Endothelial cell of umbilical vein (primary cell): ENCODE measurements around the gene CAMKMT. TPM values are rescaled to one million over a fixed set of nuclear protein-coding genes. Genes with fewer than 3 reads are reported as not detected.

Experiments
- BruUV-seq: library from RNA; stranded (reverse); fragments of 400-500 nt; replicated peaks from 2 replicates; lab custom pipeline; 2021; lab: Mats Ljungman, UMichigan
- CTCF ChIA-PET: fragments of 300-600, 350-600 bp; sonication (Branson Sonifier 250); formaldehyde crosslinking; loops from one replicate; lab custom pipeline; 2021; ENCODE audit warnings: antibody characterized with exemption, inconsistent platforms; lab: Charles Lee
- POLR2A ChIA-PET: fragments of 300-600, 350-600 bp; sonication (Branson Sonifier 250); formaldehyde crosslinking; loops from one replicate; lab custom pipeline; 2021; ENCODE audit warnings: antibody characterized with exemption, inconsistent platforms; lab: Charles Lee
- DNase-seq: peaks from one replicate; pipeline ENCODE4 v3.0.0-alpha.2; 2011; ENCODE audit warnings: low read depth, low spot score
- FAIRE-seq: peaks from 2 replicates; lab custom pipeline; 2011; peaks lifted over from hg19 to GRCh38; lab: Jason Lieb, UNC
- H2AFZ ChIP-seq: 2 replicates; pipeline ENCODE4 v1.6.0; 2012; ENCODE audit warnings: low read depth, low read length, control low read depth, inconsistent platforms
- H3K27ac ChIP-seq: 2 replicates; pipeline ENCODE4 v1.5.1; 2011; ENCODE audit warnings: low read depth, mild to moderate bottlenecking, control low read depth, low read length, moderate library complexity; ENCODE audit not compliant: insufficient read depth
- H3K27me3 ChIP-seq, 2 experiments: 2 replicates each; pipeline versions ENCODE4 v1.6.0 to v1.6.1; 2011; ENCODE audit warnings: low read length in 2 of 2, mixed read lengths in 1 of 2; ENCODE audit not compliant: control insufficient read depth in 2 of 2, insufficient read depth in 2 of 2
- H3K36me3 ChIP-seq, 2 experiments: 2 replicates in 1 of 2; 3 replicates in 1 of 2; pipeline ENCODE4 v1.5.1; 2011; ENCODE audit warnings: low read length in 2 of 2, mild to moderate bottlenecking in 1 of 2, moderate library complexity in 1 of 2; ENCODE audit not compliant: control insufficient read depth in 2 of 2, insufficient read depth in 2 of 2; ENCODE audit errors: extremely low read depth in 1 of 2
- H3K4me1 ChIP-seq: 3 replicates; pipeline ENCODE4 v1.5.1; 2011; ENCODE audit warnings: mild to moderate bottlenecking, low read length; ENCODE audit not compliant: control insufficient read depth, insufficient read depth; ENCODE audit errors: extremely low read depth
- H3K4me2 ChIP-seq: 2 replicates; pipeline ENCODE4 v1.6.1; 2011; ENCODE audit warnings: low read length, control low read depth, mixed read lengths; ENCODE audit not compliant: insufficient read depth
- H3K4me3 ChIP-seq, 3 experiments: fragments of 200-600 bp in 1 of 3; sonication (generic), shearing (Covaris generic) in 1 of 3; replicated peaks in 1 of 3; 2 replicates each; pipeline ENCODE4 v1.5.1; 2011 to 2016; ENCODE audit warnings: control low read depth in 3 of 3, low read length in 3 of 3, mild to moderate bottlenecking in 2 of 3, inconsistent platforms in 1 of 3, low read depth in 1 of 3, moderate library complexity in 1 of 3; ENCODE audit not compliant: insufficient read depth in 1 of 3
- H3K79me2 ChIP-seq: 2 replicates; pipeline ENCODE4 v1.6.0; 2012; ENCODE audit warnings: low read length, inconsistent platforms; ENCODE audit not compliant: control insufficient read depth, insufficient read depth
- H3K9ac ChIP-seq: replicated peaks from 2 replicates; pipeline ENCODE3; 2011; ENCODE audit warnings: low read length, control low read depth; ENCODE audit not compliant: insufficient read depth; ENCODE audit errors: extremely low read depth
- H3K9me1 ChIP-seq: replicated peaks from 3 replicates; pipeline ENCODE4 v1.6.0; 2011; ENCODE audit warnings: mild to moderate bottlenecking, low read length; ENCODE audit not compliant: control insufficient read depth, insufficient read depth; ENCODE audit errors: extremely low read depth
- H3K9me3 ChIP-seq: replicated peaks from 2 replicates; pipeline ENCODE4 v1.5.1; 2012; ENCODE audit warnings: low read length, inconsistent platforms; ENCODE audit not compliant: control insufficient read depth, insufficient read depth
- H4K20me1 ChIP-seq: replicated peaks from 2 replicates; pipeline ENCODE3; 2011; ENCODE audit warnings: mild to moderate bottlenecking, low read length; ENCODE audit not compliant: control insufficient read depth, insufficient read depth; ENCODE audit errors: extremely low read depth
- EZH2 ChIP-seq: IDR thresholded peaks from 2 replicates; pipeline ENCODE4 v1.6.1; 2012; ENCODE audit warnings: borderline replicate concordance, low read depth, mild to moderate bottlenecking, moderate library complexity, low read length, inconsistent platforms; ENCODE audit not compliant: severe bottlenecking
- FOS ChIP-seq: IDR thresholded peaks from 2 replicates; pipeline ENCODE4 v1.6.1; 2011; ENCODE audit warnings: mild to moderate bottlenecking, low read length, moderate library complexity, borderline replicate concordance; ENCODE audit not compliant: insufficient read depth
- GATA2 ChIP-seq: IDR thresholded peaks from 2 replicates; pipeline ENCODE4 v1.7.0; 2011; ENCODE audit warnings: low read depth, mild to moderate bottlenecking, moderate library complexity, mixed read lengths, low read length; ENCODE audit not compliant: insufficient read length, insufficient read depth
- JUN ChIP-seq: IDR thresholded peaks from 2 replicates; pipeline ENCODE4 v1.6.1; 2011; ENCODE audit warnings: borderline replicate concordance, low read depth; ENCODE audit not compliant: insufficient read length, insufficient read depth
- MYC ChIP-seq: IDR thresholded peaks from one replicate; pipeline ENCODE4 v1.6.1; 2011; ENCODE audit warnings: mild to moderate bottlenecking, low read depth, low read length
- POLR2A ChIP-seq: IDR thresholded peaks from 2 replicates; pipeline ENCODE4 v1.6.1; 2012; ENCODE audit warnings: low read depth, mild to moderate bottlenecking, control low read depth, low read length
- POLR2AphosphoS5 ChIP-seq: IDR thresholded peaks from 2 replicates; pipeline ENCODE4 v1.6.1; 2012; ENCODE audit warnings: low read depth, mild to moderate bottlenecking, control low read depth, low read length, moderate library complexity; ENCODE audit not compliant: insufficient read depth
- dilution Hi-C: fragments of 300-500 bp; cut with MboI; formaldehyde crosslinking; loops from one replicate; pipeline ENCODE4 v1.15.0; 2019; ENCODE audit warnings: low sequenced_read_pairs; ENCODE audit not compliant: extremely low pct_ligation_motif_present
- intact Hi-C: fragments of 100-400 bp; cut with micrococcal nuclease; formaldehyde crosslinking; loops from one replicate; pipeline ENCODE4 v1.10.0; 2022
- polyA plus RNA-seq, 4 experiments: library from polyadenylated mRNA; depleted of rRNA in 3 of 4; stranded (reverse) in 3 of 4; unstranded in 1 of 4; fragments of >200 nt; gene quantifications; 2 replicates each; pipeline versions ENCODE4 v1.2.1 to v1.2.3, GENCODE V29; 2011 to 2012; ENCODE audit warnings: missing spikeins in 1 of 4
- total RNA-seq: library from RNA; stranded (reverse); gene quantifications from 2 replicates; pipeline ENCODE4 v1.2.3, GENCODE V29; 2021
- TF ChIP-seq, protein P1 (sequence below), 2 donors: IDR thresholded peaks; 1 replicate in 1 of 2; 2 replicates in 1 of 2; pipeline ENCODE4 v1.5.1; 2011; ENCODE audit warnings: low read length in 2 of 2, mild to moderate bottlenecking in 2 of 2, moderate library complexity in 2 of 2, control low read depth in 1 of 2, inconsistent platforms in 1 of 2, low read depth in 1 of 2; ENCODE audit not compliant: insufficient read depth in 1 of 2; ENCODE audit errors: extremely low read depth in 1 of 2
- TF ChIP-seq, protein P2 (sequence below): IDR thresholded peaks from 2 replicates; pipeline ENCODE4 v1.6.1; 2011; ENCODE audit not compliant: insufficient read depth, insufficient read length

CAMKMT gene
- total and polyA plus RNA-seq, 2 donors (not counting 3 experiments of a cell fraction or from before 2014, with no cell fraction given): 4.1 to 10.7 TPM

- BruUV-seq: no TSS peak
- no peaks in the 10 kb centered on the region for H3K36me3 ChIP-seq
- no peaks in the 10 kb centered on the region for H3K79me2 ChIP-seq
- H3K27me3 ChIP-seq: peaks cover 1 to 6% of the 10 kb centered on the region in 2 experiments
- ChIA-PET POLR2A (no interaction called here), CTCF (no interaction called here)
- no peak overlapping the region for H3K9ac ChIP-seq
- no peaks in the 10 kb centered on the region for H4K20me1 ChIP-seq
- no peaks in the 10 kb centered on the region for H3K9me1 ChIP-seq
- TF ChIP-seq MYC (no peak), POLR2AphosphoS5 (no peak), POLR2A (no peak), EZH2 (no peak), FOS (no peak), JUN (no peak), GATA2 (no peak)
- TF ChIP-seq, protein P1, sequence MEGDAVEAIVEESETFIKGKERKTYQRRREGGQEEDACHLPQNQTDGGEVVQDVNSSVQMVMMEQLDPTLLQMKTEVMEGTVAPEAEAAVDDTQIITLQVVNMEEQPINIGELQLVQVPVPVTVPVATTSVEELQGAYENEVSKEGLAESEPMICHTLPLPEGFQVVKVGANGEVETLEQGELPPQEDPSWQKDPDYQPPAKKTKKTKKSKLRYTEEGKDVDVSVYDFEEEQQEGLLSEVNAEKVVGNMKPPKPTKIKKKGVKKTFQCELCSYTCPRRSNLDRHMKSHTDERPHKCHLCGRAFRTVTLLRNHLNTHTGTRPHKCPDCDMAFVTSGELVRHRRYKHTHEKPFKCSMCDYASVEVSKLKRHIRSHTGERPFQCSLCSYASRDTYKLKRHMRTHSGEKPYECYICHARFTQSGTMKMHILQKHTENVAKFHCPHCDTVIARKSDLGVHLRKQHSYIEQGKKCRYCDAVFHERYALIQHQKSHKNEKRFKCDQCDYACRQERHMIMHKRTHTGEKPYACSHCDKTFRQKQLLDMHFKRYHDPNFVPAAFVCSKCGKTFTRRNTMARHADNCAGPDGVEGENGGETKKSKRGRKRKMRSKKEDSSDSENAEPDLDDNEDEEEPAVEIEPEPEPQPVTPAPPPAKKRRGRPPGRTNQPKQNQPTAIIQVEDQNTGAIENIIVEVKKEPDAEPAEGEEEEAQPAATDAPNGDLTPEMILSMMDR (IDR thresholded peaks at IDR 0.05; ENCODE audit: extremely low read depth in 1 of 2, insufficient read depth in 1 of 2, low read depth in 1 of 2, low read length in 2 of 2): no peak
- TF ChIP-seq, protein P2, sequence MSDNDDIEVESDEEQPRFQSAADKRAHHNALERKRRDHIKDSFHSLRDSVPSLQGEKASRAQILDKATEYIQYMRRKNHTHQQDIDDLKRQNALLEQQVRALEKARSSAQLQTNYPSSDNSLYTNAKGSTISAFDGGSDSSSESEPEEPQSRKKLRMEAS: no peak
- H3K4me2 ChIP-seq: no peak overlapping the region
- no peak overlapping the region for H3K4me3 ChIP-seq
- H3K27ac ChIP-seq: no peak overlapping the region
- FAIRE-seq: no peak
- intact Hi-C loops: no loop called here
- H3K9me3 ChIP-seq: no peaks in the 10 kb centered on the region
- no peak overlapping the region for H2AFZ ChIP-seq
- dilution Hi-C loops: no loop called here
- no peaks in the 10 kb centered on the region for H3K4me1 ChIP-seq
- DNase-seq: no peak
Measured at GRCh38 chr2:44822174-44822573, 460.4 kb downstream of the CAMKMT start.

Other genes with a start within 250 kb of the CAMKMT start
- gene PPM1B, start 193.1 kb upstream of the CAMKMT start, total RNA-seq: 24.1 and 26.0 TPM in 2 replicates
- gene PPM1B, start 193.1 kb upstream of the CAMKMT start, polyA plus RNA-seq: 6.7 and 8.0 TPM in 2 replicates
- not detected in 2 replicates for gene SLC3A1, start 86.5 kb upstream of the CAMKMT start, total RNA-seq
- not detected in 2 replicates for gene SLC3A1, start 86.5 kb upstream of the CAMKMT start, polyA plus RNA-seq
- gene PREPL, start 453 bp upstream of the CAMKMT start, total RNA-seq: 25.7 and 26.0 TPM in 2 replicates
- 8.4 and 10.1 TPM in 2 replicates for gene PREPL, start 453 bp upstream of the CAMKMT start, polyA plus RNA-seq